ENCODE measurements around the gene GPC5. TPM values are rescaled to one million over a fixed set of nuclear protein-coding genes. Genes with fewer than 3 reads are reported as not detected.

Gene GPC5
- total RNA-seq, 1 experiment from 2014 or later, result not detected

DNA sequence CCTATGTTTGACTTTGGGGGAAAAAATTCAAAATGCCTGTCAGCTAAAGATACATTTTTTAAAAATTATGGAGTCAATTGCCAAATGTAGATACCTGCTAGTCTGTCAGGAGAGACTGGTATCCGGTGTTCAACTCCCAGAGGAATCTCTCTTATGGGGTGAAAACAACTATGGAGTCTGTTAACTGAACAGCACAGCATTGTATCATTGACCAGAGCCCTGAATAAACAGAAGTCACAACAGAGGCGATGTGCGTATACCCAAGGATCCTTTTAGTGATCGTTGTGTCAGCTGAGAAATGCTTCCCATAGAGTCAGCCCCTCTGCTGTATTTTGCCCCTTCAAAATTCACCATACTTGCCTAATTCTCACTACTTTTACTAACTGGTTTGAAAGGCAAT, 257.3 kb downstream of the GPC5 start:
- intact Hi-C loops (cut with micrococcal nuclease; ENCODE audit: unreplicated experiment), result no loop called here
- no TSS peak for BruUV-seq (replicated peaks)
- no peak for DNase-seq
- CTCF ChIA-PET, result no interaction called here
- H3K9me3 Mint-ChIP-seq (ENCODE audit: low read depth, unreplicated experiment), result no peaks in the 10 kb centered on the region
- H3K27ac Mint-ChIP-seq (ENCODE audit: unreplicated experiment), result no peak overlapping the region
- H3K4me3 Mint-ChIP-seq (ENCODE audit: low read depth, unreplicated experiment), result no peak overlapping the region
- TF ChIP-seq CTCF (IDR thresholded peaks at IDR 0.05; ENCODE audit: unreplicated experiment), result no peak
- no peaks in the 10 kb centered on the region for H3K4me1 Mint-ChIP-seq (ENCODE audit: low read depth, unreplicated experiment)
- no peaks in the 10 kb centered on the region for H3K27me3 Mint-ChIP-seq (ENCODE audit: unreplicated experiment)
- no peaks in the 10 kb centered on the region for H3K36me3 Mint-ChIP-seq (ENCODE audit: insufficient read depth, unreplicated experiment)

DNA sequence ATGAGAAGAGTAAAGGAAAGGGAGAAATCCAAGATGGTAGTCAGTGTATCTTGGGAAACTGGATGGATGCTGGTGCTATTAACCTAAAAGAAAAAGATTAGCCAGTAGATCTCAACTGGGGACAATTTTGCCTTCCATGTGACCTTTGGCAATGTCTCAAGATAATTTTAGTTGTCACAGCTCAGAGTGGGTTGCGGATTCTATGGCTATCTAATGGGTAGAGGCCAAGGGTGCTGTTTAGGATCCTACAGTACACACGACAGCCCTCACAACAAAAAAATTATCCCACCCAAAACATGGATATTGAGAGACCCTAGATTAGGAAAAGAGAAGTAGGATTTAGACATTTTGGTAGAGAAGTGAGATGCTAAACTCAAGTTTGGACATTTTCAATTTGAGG, 258.9 kb downstream of the GPC5 start:
- CTCF ChIA-PET, result no interaction called here
- Mint-ChIP-seq H3K27ac (ENCODE audit: unreplicated experiment) (no peak overlapping the region), H3K4me1 (ENCODE audit: low read depth, unreplicated experiment) (no peaks in the 10 kb centered on the region), H3K4me3 (ENCODE audit: low read depth, unreplicated experiment) (no peak overlapping the region), H3K27me3 (ENCODE audit: unreplicated experiment) (no peaks in the 10 kb centered on the region), H3K9me3 (ENCODE audit: low read depth, unreplicated experiment) (peaks cover 3% of the 10 kb centered on the region), H3K36me3 (ENCODE audit: insufficient read depth, unreplicated experiment) (no peaks in the 10 kb centered on the region)
- TF ChIP-seq CTCF (IDR thresholded peaks at IDR 0.05; ENCODE audit: unreplicated experiment), result no peak
- intact Hi-C loops (cut with micrococcal nuclease; ENCODE audit: unreplicated experiment), result no loop called here
- BruUV-seq (replicated peaks), result no TSS peak
- no peak for DNase-seq

DNA sequence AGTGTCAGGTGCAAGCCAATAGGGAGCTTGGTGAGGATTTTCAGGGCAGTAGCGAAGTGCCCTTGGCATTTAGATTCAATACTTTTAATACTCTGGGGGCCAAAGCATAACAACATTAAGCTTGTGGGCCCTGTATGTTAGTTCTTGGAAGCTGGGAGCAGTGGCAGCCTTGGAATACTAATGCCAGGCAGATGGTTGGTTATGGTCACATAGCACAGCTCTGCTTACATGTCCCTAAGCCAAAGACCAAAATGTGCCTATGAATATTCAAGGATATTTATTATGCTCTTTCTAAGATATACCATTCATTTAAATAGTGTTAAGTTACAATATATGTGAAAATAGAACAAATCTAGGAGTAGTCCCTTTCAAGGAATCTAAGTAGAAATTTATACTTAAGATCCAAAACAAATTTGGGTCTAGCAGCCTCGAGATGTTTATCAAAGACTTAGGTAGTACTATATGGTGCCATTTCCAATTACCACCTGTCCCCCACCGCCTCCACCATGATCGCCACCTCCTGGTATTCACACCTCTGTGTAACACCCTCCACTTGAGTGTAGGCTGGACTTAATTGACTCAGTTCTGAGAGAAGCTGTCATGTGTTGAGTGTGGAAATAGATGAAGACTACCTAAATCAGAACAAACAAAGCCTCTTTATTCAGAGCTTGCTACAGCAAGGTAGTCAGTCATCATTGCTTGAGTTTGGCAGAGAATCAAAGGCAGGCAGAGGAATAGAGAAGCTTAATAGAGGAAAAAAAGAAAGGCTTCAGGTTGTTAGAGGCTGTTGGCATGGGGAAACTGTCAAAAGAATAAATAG, 261.0 kb downstream of the GPC5 start:
- Mint-ChIP-seq H3K36me3 (ENCODE audit: insufficient read depth, unreplicated experiment) (no peaks in the 10 kb centered on the region), H3K4me3 (ENCODE audit: low read depth, unreplicated experiment) (no peak overlapping the region), H3K27ac (ENCODE audit: unreplicated experiment) (no peak overlapping the region), H3K9me3 (ENCODE audit: low read depth, unreplicated experiment) (peaks cover 3% of the 10 kb centered on the region), H3K27me3 (ENCODE audit: unreplicated experiment) (no peaks in the 10 kb centered on the region), H3K4me1 (ENCODE audit: low read depth, unreplicated experiment) (no peaks in the 10 kb centered on the region)
- intact Hi-C loops (cut with micrococcal nuclease; ENCODE audit: unreplicated experiment), result no loop called here
- CTCF ChIA-PET, result no interaction called here
- BruUV-seq (replicated peaks), result no TSS peak
- no peak for TF ChIP-seq CTCF (IDR thresholded peaks at IDR 0.05; ENCODE audit: unreplicated experiment)
- DNase-seq, result no peak

DNA sequence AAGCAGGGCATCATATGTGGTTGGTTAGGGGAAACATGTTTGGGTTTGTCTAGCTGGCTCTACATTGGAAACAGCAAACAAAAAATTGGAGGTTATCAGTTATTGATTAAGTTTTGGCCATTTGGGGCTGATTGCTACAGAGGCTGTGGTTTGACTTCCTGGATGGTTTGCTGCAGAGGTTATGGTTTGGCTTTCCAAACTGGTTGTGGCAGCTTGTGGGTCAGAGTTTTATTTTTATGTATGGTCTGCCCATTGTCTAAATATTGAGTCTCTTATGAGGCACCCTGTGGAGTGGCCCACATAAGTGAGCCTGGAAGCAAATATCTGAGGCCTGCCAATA, 261.6 kb downstream of the GPC5 start:
- Mint-ChIP-seq H3K36me3 (ENCODE audit: insufficient read depth, unreplicated experiment) (no peaks in the 10 kb centered on the region), H3K9me3 (ENCODE audit: low read depth, unreplicated experiment) (peaks cover 3% of the 10 kb centered on the region), H3K27me3 (ENCODE audit: unreplicated experiment) (no peaks in the 10 kb centered on the region), H3K27ac (ENCODE audit: unreplicated experiment) (no peak overlapping the region), H3K4me3 (ENCODE audit: low read depth, unreplicated experiment) (no peak overlapping the region), H3K4me1 (ENCODE audit: low read depth, unreplicated experiment) (no peaks in the 10 kb centered on the region)
- CTCF ChIA-PET, result no interaction called here
- intact Hi-C loops (cut with micrococcal nuclease; ENCODE audit: unreplicated experiment), result no loop called here
- peak; percentile 0 for DNase-seq
- BruUV-seq (replicated peaks), result no TSS peak
- no peak for TF ChIP-seq CTCF (IDR thresholded peaks at IDR 0.05; ENCODE audit: unreplicated experiment)
